H1 (cell line): Measurements from ENCODE around the gene ZMIZ1. TPM values are rescaled to one million over a fixed set of nuclear protein-coding genes. Genes with fewer than 3 reads are reported as not detected.

ENCODE experiments used
- CTCF ChIA-PET: fragments of 300-600 bp; sonication (Branson Sonifier 250); formaldehyde crosslinking; loops from one replicate; lab custom pipeline; 2021; ENCODE audit not compliant: partially characterized antibody; lab: Charles Lee
- POLR2A ChIA-PET: fragments of 300-600 bp; sonication (Branson Sonifier 250); formaldehyde crosslinking; loops from one replicate; lab custom pipeline; 2021; ENCODE audit warnings: inconsistent platforms; ENCODE audit not compliant: partially characterized antibody; lab: Charles Lee
- DNase-seq, 2 experiments: peaks; one replicate each; pipeline versions ENCODE4 v3.0.0 to v3.0.0-alpha.2; 2010 to 2022; ENCODE audit warnings: low spot score in 2 of 2, low read depth in 1 of 2, mixed read lengths in 1 of 2
- FAIRE-seq: peaks from 2 replicates; lab custom pipeline; 2011; peaks lifted over from hg19 to GRCh38; lab: Jason Lieb, UNC
- H2AFZ ChIP-seq: 2 replicates; pipeline ENCODE4 v1.8.1; 2012; ENCODE audit warnings: low read length, inconsistent platforms
- H2AK5ac ChIP-seq: 2 replicates; pipeline ENCODE4 v1.6.1; 2013; ENCODE audit warnings: low read depth, low read length
- H2BK120ac ChIP-seq: replicated peaks from 2 replicates; pipeline ENCODE3; 2013; ENCODE audit warnings: low read depth, low read length, inconsistent platforms
- H2BK12ac ChIP-seq: 2 replicates; pipeline ENCODE4 v1.6.1; 2013; ENCODE audit warnings: low read depth, low read length
- H2BK15ac ChIP-seq: 2 replicates; pipeline ENCODE4 v1.6.1; 2013; ENCODE audit warnings: low read length
- H2BK20ac ChIP-seq: 2 replicates; pipeline ENCODE4 v1.6.1; 2013; ENCODE audit warnings: low read length
- H2BK5ac ChIP-seq: 2 replicates; pipeline ENCODE4 v1.6.1; 2013; ENCODE audit warnings: low read depth, low read length
- H3K14ac ChIP-seq: 2 replicates; pipeline ENCODE4 v1.6.1; 2013; ENCODE audit warnings: inconsistent platforms; ENCODE audit not compliant: insufficient read length
- H3K18ac ChIP-seq: 2 replicates; pipeline ENCODE4 v1.6.1; 2013; ENCODE audit warnings: low read length; ENCODE audit errors: extremely low read depth
- H3K23ac ChIP-seq: 2 replicates; pipeline ENCODE4 v1.6.1; 2013; ENCODE audit warnings: inconsistent platforms; ENCODE audit not compliant: insufficient read length
- H3K23me2 ChIP-seq: 2 replicates; pipeline ENCODE4 v1.6.1; 2013; ENCODE audit warnings: low read depth, low read length
- H3K27ac ChIP-seq: 2 replicates; pipeline ENCODE4 v1.6.1; 2011; ENCODE audit warnings: low read depth, low read length, inconsistent platforms
- H3K27me3 ChIP-seq, 4 experiments: replicated peaks in 1 of 4; 1 replicate in 1 of 4; 2 replicates in 3 of 4; pipeline versions ENCODE4 v1.6.1 to v1.8.1; 2011 to 2013; ENCODE audit warnings: low read length in 3 of 4, mild to moderate bottlenecking in 3 of 4, inconsistent platforms in 2 of 4, mixed read lengths in 2 of 4, moderate library complexity in 1 of 4; ENCODE audit not compliant: control insufficient read depth in 3 of 4, insufficient read depth in 3 of 4; ENCODE audit errors: extremely low read depth in 1 of 4
- H3K36me3 ChIP-seq, 4 experiments: 2 replicates each; pipeline versions ENCODE4 v1.6.1 to v1.8.1; 2011 to 2013; ENCODE audit warnings: mild to moderate bottlenecking in 4 of 4, low read length in 3 of 4, moderate library complexity in 2 of 4, control low read depth in 1 of 4, inconsistent platforms in 1 of 4; ENCODE audit not compliant: insufficient read depth in 4 of 4, control insufficient read depth in 2 of 4
- H3K4ac ChIP-seq: replicated peaks from 2 replicates; pipeline ENCODE3; 2013; ENCODE audit warnings: low read length, low read depth, mixed read lengths, inconsistent platforms; ENCODE audit not compliant: insufficient read length
- H3K4me1 ChIP-seq, 4 experiments: replicated peaks in 1 of 4; 1 replicate in 1 of 4; 2 replicates in 3 of 4; pipeline versions ENCODE4 v1.6.1 to v1.8.1; 2011 to 2013; ENCODE audit warnings: low read length in 3 of 4, inconsistent platforms in 2 of 4, mixed read lengths in 1 of 4; ENCODE audit not compliant: insufficient read depth in 4 of 4, control insufficient read depth in 3 of 4
- H3K4me2 ChIP-seq, 2 experiments: 2 replicates each; pipeline versions ENCODE4 v1.6.1 to v1.8.1; 2011 to 2013; ENCODE audit warnings: low read depth in 2 of 2, low read length in 2 of 2, control low read depth in 1 of 2, inconsistent platforms in 1 of 2, mild to moderate bottlenecking in 1 of 2; ENCODE audit not compliant: insufficient read depth in 1 of 2
- H3K4me3 ChIP-seq, 4 experiments: fragments of 200-600, 300-600 bp in 1 of 4; sonication (generic), shearing (Covaris generic), sonication (Bioruptor Twin) in 1 of 4; 2 replicates each; pipeline versions ENCODE4 v1.5.1 to v1.8.1; 2011 to 2016; ENCODE audit warnings: low read length in 4 of 4, low read depth in 3 of 4, control low read depth in 2 of 4, inconsistent platforms in 2 of 4, mild to moderate bottlenecking in 2 of 4, mixed read lengths in 1 of 4, moderate library complexity in 1 of 4; ENCODE audit not compliant: insufficient read depth in 2 of 4; ENCODE audit errors: extremely low read depth in 1 of 4
- H3K56ac ChIP-seq: replicated peaks from 2 replicates; pipeline ENCODE3; 2013; ENCODE audit warnings: low read depth, mild to moderate bottlenecking, mixed read lengths, low read length, inconsistent platforms; ENCODE audit not compliant: insufficient read length
- H3K79me1 ChIP-seq: 2 replicates; pipeline ENCODE4 v1.6.1; 2013; ENCODE audit warnings: low read depth, low read length, control low read depth
- H3K79me2 ChIP-seq, 2 experiments: 2 replicates each; pipeline versions ENCODE4 v1.6.1 to v1.8.1; 2012 to 2013; ENCODE audit warnings: low read length in 2 of 2, mild to moderate bottlenecking in 2 of 2, inconsistent platforms in 1 of 2; ENCODE audit not compliant: insufficient read depth in 2 of 2, control insufficient read depth in 1 of 2
- H3K9ac ChIP-seq, 4 experiments: replicated peaks in 1 of 4; 1 replicate in 1 of 4; 2 replicates in 3 of 4; pipeline versions ENCODE4 v1.6.1 to v1.8.1; 2011 to 2013; ENCODE audit warnings: low read depth in 3 of 4, low read length in 3 of 4, control low read depth in 2 of 4, mild to moderate bottlenecking in 2 of 4, moderate library complexity in 2 of 4, inconsistent platforms in 1 of 4; ENCODE audit errors: extremely low read depth in 1 of 4
- H3K9me3 ChIP-seq, 2 experiments: 2 replicates each; pipeline versions ENCODE4 v1.6.1 to v1.8.1; 2012 to 2013; ENCODE audit warnings: mild to moderate bottlenecking in 2 of 2, moderate library complexity in 2 of 2, control low read depth in 1 of 2, inconsistent platforms in 1 of 2, low read depth in 1 of 2, low read length in 1 of 2, mixed read lengths in 1 of 2; ENCODE audit not compliant: insufficient read depth in 2 of 2
- H4K20me1 ChIP-seq, 2 experiments: replicated peaks in 1 of 2; 2 replicates each; pipeline versions ENCODE3 to v1.8.1; 2011 to 2013; ENCODE audit warnings: inconsistent platforms in 2 of 2, low read length in 2 of 2, mild to moderate bottlenecking in 1 of 2; ENCODE audit not compliant: insufficient read depth in 2 of 2, control insufficient read depth in 1 of 2
- H4K5ac ChIP-seq: 2 replicates; pipeline ENCODE4 v1.6.1; 2013; ENCODE audit warnings: low read length, low read depth, mixed read lengths, inconsistent platforms; ENCODE audit not compliant: insufficient read length
- H4K8ac ChIP-seq: 2 replicates; pipeline ENCODE4 v1.8.0; 2013; ENCODE audit warnings: mild to moderate bottlenecking, moderate library complexity, low read length, inconsistent platforms; ENCODE audit not compliant: insufficient read depth; ENCODE audit errors: extremely low read depth
- H4K91ac ChIP-seq: replicated peaks from 2 replicates; pipeline ENCODE3; 2013; ENCODE audit warnings: low read length, mixed read lengths, inconsistent platforms; ENCODE audit not compliant: insufficient read length
- ASH2L ChIP-seq: fragments of 200-600, 300-600 bp; sonication (generic); IDR thresholded peaks from one replicate; pipeline ENCODE4 v1.7.1; 2017; ENCODE audit warnings: low read length
- CBX8 ChIP-seq: fragments of 300-800, 300-1000 bp; sonication (generic); IDR thresholded peaks from 2 replicates; pipeline ENCODE4 v1.7.1; 2016; ENCODE audit warnings: low read depth, low read length, borderline replicate concordance
- CREB1 ChIP-seq: IDR thresholded peaks from 2 replicates; pipeline ENCODE4 v1.6.1; 2012; ENCODE audit warnings: inconsistent platforms
- EP300 ChIP-seq, 2 experiments: IDR thresholded peaks; 1 replicate in 1 of 2; 2 replicates in 1 of 2; pipeline ENCODE4 v1.6.1; 2011 to 2012; ENCODE audit warnings: low read depth in 2 of 2, low read length in 2 of 2, mild to moderate bottlenecking in 2 of 2, borderline replicate concordance in 1 of 2, inconsistent platforms in 1 of 2, moderate library complexity in 1 of 2
- EZH2 ChIP-seq: fragments of 200-600 bp; sonication (generic); IDR thresholded peaks from 2 replicates; pipeline ENCODE4 v1.7.1; 2012; ENCODE audit warnings: low read depth, mild to moderate bottlenecking, moderate library complexity, low read length, inconsistent platforms; ENCODE audit not compliant: severe bottlenecking
- KDM4A ChIP-seq: IDR thresholded peaks from one replicate; pipeline ENCODE4 v1.7.1; 2012; ENCODE audit warnings: low read depth, mild to moderate bottlenecking, moderate library complexity, low read length, inconsistent platforms; ENCODE audit not compliant: severe bottlenecking
- POLR2AphosphoS5 ChIP-seq: IDR thresholded peaks from 2 replicates; pipeline ENCODE4 v1.6.1; 2011; ENCODE audit warnings: low read depth, low read length
- SIRT6 ChIP-seq: IDR thresholded peaks from one replicate; pipeline ENCODE4 v1.7.1; 2012; ENCODE audit warnings: low read length, inconsistent platforms
- SP1 ChIP-seq: IDR thresholded peaks from 2 replicates; pipeline ENCODE4 v1.6.1; 2011; ENCODE audit warnings: low read depth, low read length
- SP2 ChIP-seq: IDR thresholded peaks from 2 replicates; pipeline ENCODE4 v1.6.1; 2012; ENCODE audit warnings: mild to moderate bottlenecking, low read length, inconsistent platforms
- YY1 ChIP-seq: IDR thresholded peaks from 2 replicates; pipeline ENCODE4 v1.6.1; 2011; ENCODE audit warnings: low read depth, mild to moderate bottlenecking, low read length
- ZNF274 ChIP-seq: IDR thresholded peaks from 2 replicates; pipeline ENCODE4 v1.7.0; 2012; ENCODE audit warnings: low read length, borderline replicate concordance; ENCODE audit errors: extremely low read depth
- WGBS, 2 experiments: shearing (Covaris generic) in 1 of 2; methylation state at CpG; one replicate each; pipeline versions ENCODE4 v1.1.6 to v1.1.7; 2013 to 2015; ENCODE audit warnings: low lambda C conversion rate in 2 of 2, mixed read lengths in 2 of 2, inconsistent platforms in 1 of 2, low coverage in 1 of 2, missing lambda C conversion rate in 1 of 2; ENCODE audit not compliant: insufficient replicate concordance in 2 of 2, insufficient coverage in 1 of 2, insufficient read length in 1 of 2; ENCODE audit errors: extremely low coverage in 1 of 2, missing lambda C conversion rate in 1 of 2; 5-methylcytosine and 5-hydroxymethylcytosine counted together
- polyA plus RNA-seq, 7 experiments: library from polyadenylated mRNA; depleted of rRNA in 3 of 7; stranded (reverse) in 5 of 7; unstranded in 2 of 7; fragments of >200 nt in 5 of 7; fragments of 200-250 nt in 2 of 7; gene quantifications; 1 replicate in 5 of 7; 2 replicates in 1 of 7; 4 replicates in 1 of 7; pipeline versions ENCODE4 v1.2.1 to v1.2.3, GENCODE V29; 2011 to 2013; ENCODE audit warnings: missing spikeins in 2 of 7, mixed read lengths in 2 of 7
- total RNA-seq: library from RNA; stranded (reverse); fragmentation: NEBNext Ultra II Directional; extraction: Animal tissue kit (Norgen Biotek cat#: 25700); gene quantifications from 2 replicates; pipeline ENCODE4 v1.2.1, GENCODE V29; 2021

Gene ZMIZ1
- total and polyA plus RNA-seq, 2 of the 8 experiments (the other 6 are each of a cell fraction or from before 2014, with no cell fraction given) = 8.1 to 28.0 TPM

- Histone ChIP-seq H3K14ac (no peak overlapping the region), H3K23me2 (peaks cover 6% of the 10 kb centered on the region; the same call in 1 of the 2 replicates), H3K79me2 (peaks cover 0 to 3% of the 10 kb centered on the region in 2 experiments; a peak in 1 of 4 replicates), H2BK12ac (no peak overlapping the region), H3K4me1 (peaks cover 0 to 11% (median 6%) of the 10 kb centered on the region in 4 experiments; a peak in 6 of 7 replicates), H3K56ac (no peak overlapping the region), H3K27me3 (no peaks in the 10 kb centered on the region), H2BK15ac (no peak overlapping the region), H3K4me3 (no peak overlapping the region), H2BK20ac (no peak overlapping the region), H3K9me3 (no peaks in the 10 kb centered on the region), H3K18ac (no peak overlapping the region; the same call in 1 of the 2 replicates), H3K27ac (no peak overlapping the region), H2BK120ac (no peak overlapping the region), H3K4me2 (no peak overlapping the region), H2BK5ac (no peak overlapping the region), H4K20me1 (no peaks in the 10 kb centered on the region), H4K5ac (no peak overlapping the region), H4K8ac (no peak overlapping the region), H2AFZ (no peak overlapping the region), H3K79me1 (no peaks in the 10 kb centered on the region), H2AK5ac (no peak overlapping the region), H3K9ac (no peak overlapping the region), H3K36me3 (no peaks in the 10 kb centered on the region), H3K4ac (no peak overlapping the region), H4K91ac (no peak overlapping the region), H3K23ac (no peak overlapping the region)
- no peak for TF ChIP-seq CREB1
- no peak for TF ChIP-seq YY1
- TF ChIP-seq ASH2L = no peak
- no peak for TF ChIP-seq EP300 (IDR thresholded peaks at IDR 0.05; ENCODE audit: borderline replicate concordance in 1 of 2, low read depth in 2 of 2, low read length in 2 of 2)
- no peak for TF ChIP-seq SP1
- no peak for TF ChIP-seq POLR2AphosphoS5
- TF ChIP-seq EZH2 = no peak
- TF ChIP-seq ZNF274 = no peak
- TF ChIP-seq SP2 = no peak
- TF ChIP-seq KDM4A = no peak
- no peak for TF ChIP-seq SIRT6
- TF ChIP-seq CBX8 = no peak
- 96% methylated on average over 9 of the region's 10 CpGs; no CpG with 5 or more reads in 1 of the 2 experiments for WGBS, 2 experiments
- FAIRE-seq (no peak), DNase-seq (no peak)
- ChIA-PET CTCF (interaction anchor here (0.6 to 6.6 kb wide), 6 partner anchors 8 to 787 kb away, joined by 3 to 50 read pairs (median 4); no protein-coding TSS in a partner anchor), POLR2A (interaction anchor here (0.6 to 1.4 kb wide), 4 partner anchors 14 to 428 kb away, joined by 3 to 4 read pairs (median 4); partner anchors contain the start of gene ZCCHC24)
Observed at GRCh38 chr10:79342811-79343561, 274.2 kb downstream of the ZMIZ1 start.
